ENCODE measurements around the gene ANKRD65.
"Not testable (repeated sequence)": the region's sequence is repeated elsewhere in the genome, so short reads cannot be mapped to it uniquely, and the experiment has no call there.

The ANKRD65 gene

DNA sequence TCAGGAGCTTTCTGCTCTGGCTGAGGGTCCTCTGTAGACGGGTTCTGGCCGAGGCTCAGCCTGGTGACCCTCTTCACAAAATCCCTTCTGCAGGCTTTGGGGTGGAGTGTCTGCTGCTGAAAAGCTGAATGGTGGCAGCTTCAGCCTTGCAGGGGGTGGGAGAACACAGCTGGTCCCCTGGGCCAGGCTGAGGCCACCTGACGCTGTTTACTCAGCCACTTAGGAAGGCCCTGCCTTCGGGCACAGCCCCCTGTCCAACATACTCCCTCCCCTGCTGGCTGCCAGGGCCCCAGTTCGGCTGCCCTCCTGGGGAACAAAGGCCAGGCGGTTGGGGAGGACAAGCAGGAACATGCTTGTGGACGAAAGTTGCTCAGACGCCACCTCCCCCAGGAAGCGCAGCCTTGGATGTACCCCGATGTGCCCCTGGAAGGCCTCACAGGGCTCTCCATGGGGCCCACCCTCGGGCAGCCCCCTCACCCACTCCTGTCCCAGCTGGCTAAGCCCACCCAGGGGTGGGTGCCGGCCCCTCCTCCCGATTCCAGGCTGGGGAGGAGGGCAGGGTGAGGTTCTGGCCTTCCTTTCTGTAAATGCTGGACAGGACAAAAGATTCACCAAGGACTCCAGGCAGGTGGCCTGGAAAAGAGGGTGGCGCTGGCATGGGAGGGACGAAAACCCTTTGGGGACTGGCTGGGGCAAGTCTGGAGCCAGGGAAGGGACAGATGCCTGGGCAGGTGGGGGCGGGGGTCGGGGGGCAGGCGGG is at the start of gene ANKRD65:
Gene ANKRD65 (minus strand): TSS at position 130 of the 760 bp plus-strand sequence. CDS start 271 bp downstream, outside the sequence.
- H3K4me3 ChIP-seq (replicated peaks; ENCODE audit: low read depth, low read length): no peak within 1 kb of the TSS
- DNase-seq (ENCODE audit: extremely low read depth, low read depth): no peak
- TF ChIP-seq, protein P1, sequence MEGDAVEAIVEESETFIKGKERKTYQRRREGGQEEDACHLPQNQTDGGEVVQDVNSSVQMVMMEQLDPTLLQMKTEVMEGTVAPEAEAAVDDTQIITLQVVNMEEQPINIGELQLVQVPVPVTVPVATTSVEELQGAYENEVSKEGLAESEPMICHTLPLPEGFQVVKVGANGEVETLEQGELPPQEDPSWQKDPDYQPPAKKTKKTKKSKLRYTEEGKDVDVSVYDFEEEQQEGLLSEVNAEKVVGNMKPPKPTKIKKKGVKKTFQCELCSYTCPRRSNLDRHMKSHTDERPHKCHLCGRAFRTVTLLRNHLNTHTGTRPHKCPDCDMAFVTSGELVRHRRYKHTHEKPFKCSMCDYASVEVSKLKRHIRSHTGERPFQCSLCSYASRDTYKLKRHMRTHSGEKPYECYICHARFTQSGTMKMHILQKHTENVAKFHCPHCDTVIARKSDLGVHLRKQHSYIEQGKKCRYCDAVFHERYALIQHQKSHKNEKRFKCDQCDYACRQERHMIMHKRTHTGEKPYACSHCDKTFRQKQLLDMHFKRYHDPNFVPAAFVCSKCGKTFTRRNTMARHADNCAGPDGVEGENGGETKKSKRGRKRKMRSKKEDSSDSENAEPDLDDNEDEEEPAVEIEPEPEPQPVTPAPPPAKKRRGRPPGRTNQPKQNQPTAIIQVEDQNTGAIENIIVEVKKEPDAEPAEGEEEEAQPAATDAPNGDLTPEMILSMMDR (IDR thresholded peaks at IDR 0.05; ENCODE audit: low read depth, low read length, missing control alignments): no peak

DNA sequence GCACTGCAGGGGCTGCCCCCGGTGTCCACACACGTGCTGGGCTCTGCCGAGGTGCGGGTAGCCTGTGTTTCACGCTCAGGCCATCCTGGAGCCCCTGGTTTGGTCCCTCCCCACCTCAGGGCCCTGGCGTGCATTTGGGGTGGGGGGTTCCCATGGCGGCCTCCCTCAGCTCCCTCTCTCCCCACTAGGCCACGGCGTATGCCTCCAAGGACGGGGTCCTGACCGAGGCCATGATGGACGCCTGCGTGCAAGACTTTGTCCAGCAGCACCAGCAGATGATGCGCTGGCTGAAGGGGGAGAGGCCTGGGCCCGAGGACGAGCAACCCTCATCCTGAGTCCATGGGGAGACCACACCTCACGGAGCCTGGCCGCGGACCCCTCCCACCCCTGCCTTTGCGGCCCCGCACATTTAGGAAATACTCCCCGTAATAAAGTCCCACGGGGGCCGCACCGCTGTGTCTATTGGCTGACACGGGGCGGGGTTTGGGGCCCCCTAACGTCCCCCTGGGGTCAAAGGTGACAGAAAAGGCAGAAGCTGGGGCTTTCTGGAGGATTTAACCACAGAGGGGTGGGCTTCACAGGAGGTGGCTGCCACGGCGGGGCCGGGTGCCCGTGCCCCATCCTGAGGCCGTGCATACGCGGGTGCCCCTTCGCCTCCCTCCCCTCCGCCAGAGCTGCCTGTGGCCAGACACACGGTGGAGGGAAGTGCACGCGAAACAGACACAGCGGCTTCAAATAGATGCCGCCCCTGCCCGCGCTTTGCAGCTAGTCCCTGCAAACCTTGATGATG is 47.3 kb upstream of the ANKRD65 start:
- DNase-seq (ENCODE audit: extremely low read depth, low read depth); H3K4me3 ChIP-seq (replicated peaks; ENCODE audit: low read depth, low read length): not testable (repeated sequence)

DNA sequence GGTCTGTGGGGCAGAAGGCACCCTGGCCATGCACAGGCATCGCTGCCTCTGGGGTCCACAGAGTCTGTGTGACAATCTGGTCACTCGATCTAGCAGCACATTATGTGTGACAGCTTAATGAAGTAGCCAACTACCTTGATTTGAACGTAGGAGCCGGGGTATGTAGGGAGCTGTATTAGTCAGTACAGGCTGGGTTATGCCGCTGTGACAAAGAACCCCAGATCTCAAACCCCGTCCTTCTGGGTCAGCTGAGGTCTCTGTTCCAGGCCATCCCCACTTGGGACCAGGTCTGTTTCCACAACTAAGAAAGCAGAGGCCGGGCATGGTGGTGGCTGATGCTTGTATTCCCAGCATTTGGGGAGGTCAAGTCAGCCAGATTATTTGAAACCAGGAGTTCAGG is 42.2 kb upstream of the ANKRD65 start:
- TF ChIP-seq, protein P1 (IDR thresholded peaks at IDR 0.05; ENCODE audit: low read depth, low read length, missing control alignments): no peak
- no peak overlapping the region for H3K4me3 ChIP-seq (replicated peaks; ENCODE audit: low read depth, low read length)
- DNase-seq (ENCODE audit: extremely low read depth, low read depth): no peak

DNA sequence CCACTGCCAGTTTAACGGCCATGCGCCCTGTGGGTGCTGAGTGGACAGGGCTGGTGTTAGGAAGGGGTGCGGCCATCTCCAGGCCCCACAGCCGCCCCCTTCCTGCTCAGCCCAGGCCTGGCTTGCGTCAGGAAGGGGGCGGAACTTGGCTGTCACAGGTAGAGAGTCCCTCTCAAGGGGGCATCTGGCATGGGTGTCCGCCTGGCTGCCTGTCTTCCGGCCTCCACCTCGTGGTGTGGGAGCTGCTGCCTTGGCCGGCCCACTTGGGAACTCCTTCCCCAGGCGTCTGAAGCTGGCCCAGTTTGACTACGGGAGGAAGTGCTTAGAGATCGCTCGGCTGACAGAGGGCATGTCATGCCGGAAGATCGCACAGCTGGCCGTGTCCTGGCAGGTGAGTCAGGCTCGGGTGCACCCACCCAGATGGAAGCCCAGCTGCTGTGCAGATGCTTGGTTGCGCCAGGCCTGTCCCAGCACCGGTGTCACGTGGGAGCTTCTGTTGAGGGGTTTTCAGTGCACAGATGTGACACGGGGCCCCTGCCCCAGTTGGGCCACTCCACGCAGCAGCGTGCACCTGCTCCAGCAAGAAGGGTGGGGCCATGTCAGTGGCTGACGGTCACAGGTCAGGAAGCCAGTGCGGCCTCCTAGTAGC is 41.4 kb upstream of the ANKRD65 start:
- TF ChIP-seq, protein P1 (IDR thresholded peaks at IDR 0.05; ENCODE audit: low read depth, low read length, missing control alignments): no peak
- H3K4me3 ChIP-seq (replicated peaks; ENCODE audit: low read depth, low read length): no peak overlapping the region
- DNase-seq (ENCODE audit: extremely low read depth, low read depth): peak; percentile 68

DNA sequence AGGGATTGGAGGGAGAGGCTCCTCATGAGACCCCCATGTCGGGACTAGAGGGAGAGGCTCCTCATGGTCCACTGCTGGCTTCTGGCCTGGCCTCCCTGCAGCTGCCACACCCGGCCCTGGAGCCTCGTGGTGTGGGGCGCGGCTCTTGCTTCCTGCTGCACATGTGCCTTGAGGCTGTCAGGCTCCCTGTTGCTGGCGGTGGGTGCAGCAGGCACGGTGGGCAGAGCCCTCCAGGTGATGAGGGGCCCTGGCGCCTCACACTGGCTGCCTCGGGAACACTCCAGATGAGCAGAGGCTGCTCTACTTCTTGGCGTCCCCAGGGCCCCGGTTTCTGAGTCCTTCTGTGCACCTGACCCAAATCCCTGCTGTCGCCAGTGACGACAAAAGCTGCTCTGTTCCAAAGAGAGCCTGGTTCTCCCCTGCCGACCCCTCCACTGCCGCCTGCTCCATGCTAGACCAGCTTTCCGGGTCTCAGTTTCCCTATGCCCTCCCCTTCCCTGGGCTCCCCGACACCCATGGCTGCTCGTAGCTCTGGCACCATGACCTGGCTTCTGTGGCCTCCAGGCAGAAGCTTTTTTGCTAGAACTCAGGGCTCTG is 40.7 kb upstream of the ANKRD65 start:
- DNase-seq (ENCODE audit: extremely low read depth, low read depth): no peak
- H3K4me3 ChIP-seq (replicated peaks; ENCODE audit: low read depth, low read length): no peak overlapping the region
- TF ChIP-seq, protein P1 (IDR thresholded peaks at IDR 0.05; ENCODE audit: low read depth, low read length, missing control alignments): no peak

DNA sequence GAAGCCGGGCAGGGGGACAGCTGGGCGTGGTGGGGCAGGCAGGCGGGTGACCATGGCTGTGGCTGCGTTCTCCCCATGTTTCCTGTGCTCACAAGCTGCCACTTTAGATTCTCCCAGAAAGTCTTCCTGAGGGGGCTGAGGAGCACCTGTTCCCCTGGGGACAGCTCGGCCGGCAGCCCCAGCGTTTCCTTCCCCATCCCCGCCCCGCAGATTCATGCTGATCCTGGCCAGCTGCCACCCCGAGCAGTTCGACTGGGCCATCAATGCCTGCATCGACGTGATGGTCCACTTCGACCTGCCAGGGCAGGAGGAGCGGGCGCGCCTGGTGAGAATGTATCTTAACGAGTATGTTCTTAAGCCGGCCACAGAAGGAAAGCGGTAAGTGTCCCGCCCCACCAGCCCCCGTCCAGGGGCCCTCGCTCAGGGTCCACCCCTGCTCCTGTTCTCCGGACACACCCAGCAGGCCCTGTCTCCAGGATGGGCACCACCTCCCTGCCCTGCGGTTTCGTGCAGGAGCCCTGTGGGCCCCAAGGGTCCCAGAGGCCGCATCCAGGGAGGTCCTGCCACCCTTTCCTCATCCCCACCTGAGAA is 39.6 kb upstream of the ANKRD65 start:
- TF ChIP-seq, protein P1 (IDR thresholded peaks at IDR 0.05; ENCODE audit: low read depth, low read length, missing control alignments): no peak
- no peak overlapping the region for H3K4me3 ChIP-seq (replicated peaks; ENCODE audit: low read depth, low read length)
- DNase-seq (ENCODE audit: extremely low read depth, low read depth): no peak

DNA sequence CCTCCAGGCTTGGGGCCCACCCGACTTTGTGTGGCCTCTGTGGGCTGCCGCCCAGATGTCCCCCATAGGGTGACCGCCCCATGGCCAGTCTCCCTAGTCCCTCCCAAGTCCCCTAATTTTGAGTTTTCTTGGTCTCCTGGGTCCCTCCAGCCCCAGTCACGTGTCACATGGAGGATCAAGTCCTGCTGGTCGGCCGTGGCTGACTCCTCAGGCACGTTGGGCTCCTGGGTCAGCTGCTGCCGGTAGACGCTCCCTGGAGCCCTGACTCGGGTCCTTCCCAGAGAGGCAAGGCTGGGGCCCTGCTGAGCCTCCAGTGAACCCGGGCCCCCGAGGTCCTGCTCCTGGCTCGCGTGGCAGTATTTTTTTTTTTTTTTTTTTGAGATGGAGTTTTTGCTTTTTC is 38.6 kb upstream of the ANKRD65 start:
- not testable (repeated sequence) for H3K4me3 ChIP-seq (replicated peaks; ENCODE audit: low read depth, low read length); DNase-seq (ENCODE audit: extremely low read depth, low read depth)

DNA sequence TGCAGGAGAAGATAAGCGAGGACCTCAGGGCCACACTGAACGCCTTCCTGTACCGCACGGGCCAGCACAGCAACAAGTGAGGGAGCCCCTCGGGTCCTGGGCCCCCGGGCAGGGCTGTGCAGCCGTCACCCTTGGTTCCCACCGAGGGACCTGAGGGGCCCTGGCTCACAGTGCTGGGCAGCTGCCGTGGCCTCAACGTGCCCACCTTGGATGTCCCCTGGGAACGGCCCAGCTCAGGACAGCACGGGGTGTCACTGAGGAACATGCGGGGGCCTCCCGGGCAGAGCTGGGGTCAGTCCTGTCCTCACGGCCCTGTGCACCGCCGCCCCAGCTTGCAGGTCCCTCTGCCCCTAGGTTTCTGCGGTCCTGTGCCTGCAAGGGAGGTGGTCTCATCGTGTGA is 38.1 kb upstream of the ANKRD65 start:
- DNase-seq (ENCODE audit: extremely low read depth, low read depth); H3K4me3 ChIP-seq (replicated peaks; ENCODE audit: low read depth, low read length): not testable (repeated sequence)

DNA sequence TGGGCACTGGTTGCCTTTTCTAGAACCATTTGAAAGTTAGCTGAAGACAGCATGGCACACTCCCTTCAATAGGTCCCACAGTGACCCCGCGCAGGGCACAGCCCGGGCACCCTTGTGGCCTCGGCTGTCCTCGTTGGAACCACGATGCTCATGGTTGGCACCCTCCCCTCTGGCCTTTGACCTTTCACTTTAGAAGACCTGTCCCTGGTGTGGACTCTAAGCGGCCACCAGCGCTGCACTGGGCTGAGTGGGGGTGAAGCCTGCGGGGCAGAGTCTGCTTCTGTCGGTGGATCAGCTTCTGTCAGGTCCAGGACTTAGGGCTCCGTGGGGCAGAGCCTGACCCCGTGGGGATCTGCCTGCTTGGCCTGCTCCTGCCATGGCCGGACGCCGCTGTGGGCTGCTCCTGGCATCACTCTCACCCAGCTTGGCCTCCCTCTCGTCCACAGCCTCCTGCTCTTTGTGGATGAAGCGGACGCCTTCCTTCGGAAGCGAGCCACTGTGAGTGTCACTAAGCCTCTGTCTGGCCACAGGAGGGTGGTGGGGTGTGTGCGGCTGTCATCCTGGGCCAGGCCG is 35.7 kb upstream of the ANKRD65 start:
- DNase-seq (ENCODE audit: extremely low read depth, low read depth): not testable (repeated sequence)

DNA sequence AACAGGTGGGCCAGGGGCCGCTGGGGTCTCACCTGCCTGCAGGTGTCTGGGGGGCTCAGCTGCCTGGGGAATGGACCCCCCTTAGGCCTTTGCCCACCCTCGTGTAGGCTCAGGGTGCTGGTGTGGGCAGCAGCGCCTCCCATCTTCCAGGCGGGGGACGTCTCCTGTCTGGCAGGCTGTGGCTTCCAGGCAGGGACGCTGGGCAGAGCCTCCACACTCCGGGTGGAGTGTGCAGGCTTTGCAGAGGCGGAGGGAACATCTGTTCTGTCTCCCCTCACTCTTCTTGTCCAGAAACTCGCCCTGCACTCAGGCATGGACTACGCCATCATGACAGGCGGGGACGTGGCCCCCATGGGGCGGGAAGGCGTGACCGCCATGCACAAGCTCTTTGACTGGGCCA is 34.9 kb upstream of the ANKRD65 start:
- not testable (repeated sequence) for DNase-seq (ENCODE audit: extremely low read depth, low read depth); H3K4me3 ChIP-seq (replicated peaks; ENCODE audit: low read depth, low read length)

More for the DNA sequence above, 35.7 kb upstream of the ANKRD65 start:
- H3K4me3 ChIP-seq (replicated peaks; ENCODE audit: low read depth, low read length): not testable (repeated sequence)

Measured in HFF-Myc (cell line).